ENCODE data around the gene F8. TPM values are rescaled to one million over a fixed set of nuclear protein-coding genes. Genes with fewer than 3 reads are reported as not detected.
"Not testable (repeated sequence)": the region's sequence is repeated elsewhere in the genome, so short reads cannot be mapped to it uniquely, and the experiment has no call there.

Gene F8
- total RNA-seq, 1 donor from 2014 or later, result 1.3 TPM

DNA sequence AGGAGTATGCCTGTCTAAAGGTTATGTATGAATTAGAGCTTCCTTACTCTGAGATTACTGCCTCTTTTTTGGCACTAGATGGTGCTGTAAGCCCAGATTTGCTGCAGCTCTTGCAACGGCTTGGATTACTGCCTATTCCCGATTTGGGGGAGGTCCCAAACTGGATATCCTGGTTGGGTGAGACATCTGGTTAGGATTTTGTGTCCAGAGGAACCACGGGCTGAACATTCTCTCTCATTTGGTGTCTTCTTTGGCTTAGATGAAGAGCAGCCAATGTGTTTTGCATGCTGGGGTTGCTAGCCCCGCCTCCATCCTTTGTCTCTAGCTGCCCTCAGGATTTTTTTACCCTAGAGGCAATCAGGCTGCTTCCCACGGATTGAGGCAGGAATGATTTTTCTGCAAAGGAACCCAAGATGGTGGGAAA lies 104.5 kb downstream of the F8 start:
- peaks cover 6% of the 10 kb centered on the region for H3K9me3 Mint-ChIP-seq
- no peaks in the 10 kb centered on the region for H3K27me3 Mint-ChIP-seq
- peak overlapping the region; percentile 7 for H3K27ac Mint-ChIP-seq
- no peaks in the 10 kb centered on the region for H3K36me3 Mint-ChIP-seq
- peaks cover 5% of the 10 kb centered on the region for H3K4me1 Mint-ChIP-seq (ENCODE audit: unreplicated experiment)
- no peak for DNase-seq (ENCODE audit: extremely low spot score, unreplicated experiment)
- TF ChIP-seq, protein P1, sequence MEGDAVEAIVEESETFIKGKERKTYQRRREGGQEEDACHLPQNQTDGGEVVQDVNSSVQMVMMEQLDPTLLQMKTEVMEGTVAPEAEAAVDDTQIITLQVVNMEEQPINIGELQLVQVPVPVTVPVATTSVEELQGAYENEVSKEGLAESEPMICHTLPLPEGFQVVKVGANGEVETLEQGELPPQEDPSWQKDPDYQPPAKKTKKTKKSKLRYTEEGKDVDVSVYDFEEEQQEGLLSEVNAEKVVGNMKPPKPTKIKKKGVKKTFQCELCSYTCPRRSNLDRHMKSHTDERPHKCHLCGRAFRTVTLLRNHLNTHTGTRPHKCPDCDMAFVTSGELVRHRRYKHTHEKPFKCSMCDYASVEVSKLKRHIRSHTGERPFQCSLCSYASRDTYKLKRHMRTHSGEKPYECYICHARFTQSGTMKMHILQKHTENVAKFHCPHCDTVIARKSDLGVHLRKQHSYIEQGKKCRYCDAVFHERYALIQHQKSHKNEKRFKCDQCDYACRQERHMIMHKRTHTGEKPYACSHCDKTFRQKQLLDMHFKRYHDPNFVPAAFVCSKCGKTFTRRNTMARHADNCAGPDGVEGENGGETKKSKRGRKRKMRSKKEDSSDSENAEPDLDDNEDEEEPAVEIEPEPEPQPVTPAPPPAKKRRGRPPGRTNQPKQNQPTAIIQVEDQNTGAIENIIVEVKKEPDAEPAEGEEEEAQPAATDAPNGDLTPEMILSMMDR (conservative IDR thresholded peaks at IDR 0.05), result peak; percentile 81
- peak overlapping the region; percentile 69 for H3K4me3 Mint-ChIP-seq

DNA sequence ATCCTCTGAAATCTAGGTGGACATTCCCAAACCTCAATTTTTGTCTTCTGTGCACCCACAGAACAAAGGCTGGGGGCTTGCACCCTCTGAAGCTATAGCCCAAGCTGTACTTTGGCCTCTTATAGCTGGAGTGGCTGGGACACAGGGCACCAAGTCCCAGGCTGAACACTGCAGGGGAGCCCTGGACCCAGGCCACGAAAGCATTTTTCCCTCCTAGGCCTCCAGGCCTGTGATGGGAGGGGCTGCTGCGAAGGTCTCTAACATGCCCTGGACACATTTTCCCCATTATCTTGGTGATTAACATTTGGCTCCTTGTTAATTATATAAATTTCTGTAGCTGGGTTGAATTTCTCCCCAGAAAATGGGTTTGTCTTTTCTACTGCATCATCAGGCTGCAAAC lies 108.5 kb downstream of the F8 start:
- TF ChIP-seq, protein P1 (conservative IDR thresholded peaks at IDR 0.05), result no peak
- H3K4me1 Mint-ChIP-seq (ENCODE audit: unreplicated experiment), result peaks cover 5% of the 10 kb centered on the region

DNA sequence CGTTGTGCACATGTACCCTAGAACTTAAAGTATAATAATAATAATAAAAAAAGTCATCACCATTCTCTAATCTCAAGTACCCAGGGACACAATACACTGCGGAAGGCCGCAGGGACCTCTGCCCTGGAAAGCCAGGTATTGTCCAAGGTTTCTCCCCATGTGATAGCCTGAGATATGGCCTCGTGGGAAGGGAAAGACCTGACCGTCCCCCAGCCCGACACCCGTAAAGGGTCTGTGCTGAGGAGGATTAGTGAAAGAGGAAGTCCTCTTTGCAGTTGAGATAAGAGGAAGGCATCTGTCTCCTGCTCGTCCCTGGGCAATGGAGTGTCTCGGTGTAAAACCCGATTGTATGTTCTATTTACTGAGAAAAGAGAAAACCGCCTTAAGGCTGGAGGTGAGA lies 112.0 kb downstream of the F8 start:
- not testable (repeated sequence) for H3K27ac Mint-ChIP-seq; H3K36me3 Mint-ChIP-seq; H3K4me1 Mint-ChIP-seq (ENCODE audit: unreplicated experiment); H3K27me3 Mint-ChIP-seq; DNase-seq (ENCODE audit: extremely low spot score, unreplicated experiment); H3K4me3 Mint-ChIP-seq
- peaks cover 11% of the 10 kb centered on the region for H3K9me3 Mint-ChIP-seq

More for the DNA sequence above, 108.5 kb downstream of the F8 start:
- DNase-seq (ENCODE audit: extremely low spot score, unreplicated experiment), result no peak
- Mint-ChIP-seq H3K4me3 (no peak overlapping the region), H3K27me3 (no peaks in the 10 kb centered on the region), H3K27ac (no peak overlapping the region), H3K36me3 (no peaks in the 10 kb centered on the region), H3K9me3 (peaks cover 11% of the 10 kb centered on the region)

DNA sequence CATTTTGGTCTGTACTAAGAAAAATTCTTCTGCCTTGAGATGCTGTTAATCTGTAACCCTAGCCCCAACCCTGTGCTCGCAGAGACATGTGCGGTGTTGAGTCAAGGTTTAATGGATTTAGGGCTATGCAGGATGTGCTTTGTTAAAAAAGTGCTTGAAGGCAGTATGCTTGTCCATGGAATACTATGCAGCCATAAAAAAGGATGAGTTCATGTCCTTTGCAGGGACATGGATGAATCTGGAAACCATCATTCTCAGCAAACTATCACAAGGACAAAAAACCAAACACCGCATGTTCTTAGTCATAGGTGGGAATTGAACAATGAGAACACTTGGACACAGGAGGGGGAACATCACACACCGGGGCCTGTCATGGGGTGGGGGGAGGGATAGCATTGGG lies 112.5 kb downstream of the F8 start:
- not testable (repeated sequence) for H3K27ac Mint-ChIP-seq; H3K27me3 Mint-ChIP-seq; H3K4me3 Mint-ChIP-seq; DNase-seq (ENCODE audit: extremely low spot score, unreplicated experiment); H3K36me3 Mint-ChIP-seq; H3K4me1 Mint-ChIP-seq (ENCODE audit: unreplicated experiment)
- H3K9me3 Mint-ChIP-seq, result peaks cover 11% of the 10 kb centered on the region

DNA sequence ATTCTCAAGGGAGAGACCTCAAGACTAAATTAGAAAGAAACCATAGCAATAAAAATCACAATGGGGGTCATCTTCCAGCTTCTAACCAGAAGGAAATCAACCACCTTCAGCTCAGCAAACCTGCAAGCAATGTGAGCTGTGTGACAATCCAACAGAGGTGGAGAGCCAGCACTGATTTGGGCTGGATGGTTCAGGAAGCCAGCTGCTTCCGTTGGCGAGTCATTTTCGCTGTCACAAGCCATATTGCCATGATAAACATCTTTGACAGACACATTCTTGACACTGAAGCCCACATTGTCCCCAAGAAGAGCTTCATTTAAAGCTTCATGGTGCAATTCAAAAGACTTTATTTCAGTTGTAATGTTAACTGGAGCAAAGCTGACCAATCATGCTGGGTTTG lies 113.7 kb downstream of the F8 start:
- no peak overlapping the region for H3K27ac Mint-ChIP-seq
- TF ChIP-seq, protein P1 (conservative IDR thresholded peaks at IDR 0.05), result no peak
- no peak overlapping the region for H3K4me3 Mint-ChIP-seq
- no peaks in the 10 kb centered on the region for H3K4me1 Mint-ChIP-seq (ENCODE audit: unreplicated experiment)
- H3K27me3 Mint-ChIP-seq, result peaks cover 7% of the 10 kb centered on the region
- no peak for DNase-seq (ENCODE audit: extremely low spot score, unreplicated experiment)
- peaks cover 5% of the 10 kb centered on the region for H3K9me3 Mint-ChIP-seq
- H3K36me3 Mint-ChIP-seq, result no peaks in the 10 kb centered on the region

DNA sequence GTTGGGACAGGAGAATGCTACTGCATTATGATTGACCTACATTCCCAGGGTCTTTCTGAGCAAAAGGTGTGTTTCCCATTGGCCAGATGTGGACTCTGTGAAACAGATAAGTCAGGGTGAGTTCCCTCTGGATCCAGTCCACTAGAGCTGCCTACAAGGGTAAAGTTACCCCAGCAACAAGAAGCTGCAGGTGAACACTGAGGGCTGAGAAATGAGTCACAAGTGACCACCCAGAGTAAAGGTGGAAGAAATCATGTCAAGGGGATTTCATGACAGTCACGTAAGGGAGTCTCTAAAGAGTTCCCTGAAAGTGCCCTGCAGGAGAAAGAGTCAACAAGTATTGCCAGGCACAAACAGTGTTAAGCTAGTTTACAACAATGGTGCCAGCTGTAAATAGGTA lies 120.1 kb downstream of the F8 start:
- no peak overlapping the region for H3K27ac Mint-ChIP-seq
- H3K27me3 Mint-ChIP-seq, result peaks cover 7% of the 10 kb centered on the region
- no peak overlapping the region for H3K4me3 Mint-ChIP-seq
- no peaks in the 10 kb centered on the region for H3K4me1 Mint-ChIP-seq (ENCODE audit: unreplicated experiment)
- TF ChIP-seq, protein P1 (conservative IDR thresholded peaks at IDR 0.05), result no peak
- DNase-seq (ENCODE audit: extremely low spot score, unreplicated experiment), result no peak
- no peaks in the 10 kb centered on the region for H3K9me3 Mint-ChIP-seq
- no peaks in the 10 kb centered on the region for H3K36me3 Mint-ChIP-seq

DNA sequence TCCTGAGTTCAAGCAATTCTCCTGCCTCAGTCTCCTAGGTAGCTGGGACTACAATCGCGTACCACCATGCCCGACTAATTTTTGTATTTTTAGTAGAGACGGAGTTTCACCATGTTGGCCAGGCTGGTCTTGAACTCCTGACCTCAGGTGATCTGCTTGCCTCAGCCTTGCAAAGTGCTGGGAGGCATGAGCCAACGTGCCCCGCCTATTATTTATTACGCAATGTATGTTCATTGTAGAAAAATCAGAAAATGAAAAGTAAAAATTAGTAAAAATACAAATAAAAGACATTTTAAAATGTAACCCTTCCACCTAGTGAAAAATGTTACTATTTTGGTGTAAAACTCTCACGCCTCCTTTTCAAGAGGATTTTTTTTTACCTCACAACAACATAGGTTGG lies 122.2 kb downstream of the F8 start:
- Mint-ChIP-seq H3K4me1 (ENCODE audit: unreplicated experiment) (no peaks in the 10 kb centered on the region), H3K4me3 (no peak overlapping the region), H3K27ac (no peak overlapping the region), H3K9me3 (no peaks in the 10 kb centered on the region), H3K27me3 (peaks cover 3% of the 10 kb centered on the region), H3K36me3 (no peaks in the 10 kb centered on the region)
- DNase-seq (ENCODE audit: extremely low spot score, unreplicated experiment), result no peak
- TF ChIP-seq, protein P1 (conservative IDR thresholded peaks at IDR 0.05), result no peak
